ENCODE data around the gene DOCK3. TPM values are rescaled to one million over a fixed set of nuclear protein-coding genes. Genes with fewer than 3 reads are reported as not detected.

DOCK3 gene
- total and polyA plus RNA-seq, 4 donors = 0.01 to 0.08 (median 0.06) TPM; not detected in 1

GRCh38 chr3:50850639-50851511 lies 176.1 kb downstream of the DOCK3 start:
- H3K27me3 ChIP-seq (ENCODE audit: control insufficient read depth in 4 of 4, insufficient read depth in 4 of 4, low read length in 3 of 4) = no peaks in the 10 kb centered on the region
- peaks cover 0 to 7% (median 1%) of the 10 kb centered on the region in 4 donors for H3K9me3 ChIP-seq (ENCODE audit: control insufficient read depth in 4 of 4, low read length in 3 of 4)
- TF ChIP-seq GABPA (IDR thresholded peaks at IDR 0.05 in 1 of 2, conservative IDR thresholded peaks at IDR 0.05 in 1 of 2) (no peak), SP1 (IDR thresholded peaks at IDR 0.05) (no peak), ATF3 (IDR thresholded peaks at IDR 0.05) (no peak), HNF4A (conservative IDR thresholded peaks at IDR 0.05) (no peak), ZBTB33 (IDR thresholded peaks at IDR 0.05) (no peak), YY1 (IDR thresholded peaks at IDR 0.05) (no peak), FOXA2 (IDR thresholded peaks at IDR 0.05) (no peak), JUND (IDR thresholded peaks at IDR 0.05) (no peak), MAX (IDR thresholded peaks at IDR 0.05) (no peak), FOXA1 (IDR thresholded peaks at IDR 0.05) (no peak), NR2F2 (IDR thresholded peaks at IDR 0.05) (no peak), REST (IDR thresholded peaks at IDR 0.05) (no peak), EGR1 (IDR thresholded peaks at IDR 0.05; ENCODE audit: low read depth in 2 of 2) (no peak), CTCF (IDR thresholded peaks at IDR 0.05; ENCODE audit: low read depth, low read length, missing input control) (no peak), TAF1 (conservative IDR thresholded peaks at IDR 0.05) (no peak), RXRA (IDR thresholded peaks at IDR 0.05) (no peak)
- WGBS = 89% methylated on average over 3 of the region's 3 CpGs
- H3K9ac ChIP-seq (ENCODE audit: low read depth in 1 of 2, low read length in 2 of 2) = no peak overlapping the region
- no peak for DNase-seq (ENCODE audit: low spot score)
- H3K27ac ChIP-seq (ENCODE audit: low read depth in 1 of 2, low read length in 2 of 2) = no peak overlapping the region
- H3K4me3 ChIP-seq (ENCODE audit: low read depth in 1 of 3, low read length in 3 of 3) = no peak overlapping the region
- peaks cover 0 to 2% (median 0%) of the 10 kb centered on the region in 4 donors for H3K36me3 ChIP-seq (ENCODE audit: control insufficient read depth in 4 of 4, insufficient read depth in 3 of 4, low read depth in 1 of 4, low read length in 3 of 4)
- no peaks in the 10 kb centered on the region for H3K4me1 ChIP-seq (ENCODE audit: control insufficient read depth in 4 of 4, insufficient read depth in 4 of 4, low read length in 3 of 4)

Data from liver (tissue), 9 donors.